Activated CD8-positive, alpha-beta memory T cell treated with anti-CD3 and anti-CD28 coated beads, Interleukin-2, amount 10 ng/mL, durations not matched to agents 7 days and 5 days (primary cell): ENCODE measurements around the gene BCAS1. TPM values are rescaled to one million over a fixed set of nuclear protein-coding genes. Genes with fewer than 3 reads are reported as not detected.
"Not testable (repeated sequence)": the region's sequence is repeated elsewhere in the genome, so short reads cannot be mapped to it uniquely, and the experiment has no call there.

Source experiments
- ATAC-seq: fragments of 150-1000 bp; cut with Tn5 transposase; one replicate; pipeline ENCODE4 v1.10.0; 2021; ENCODE audit warnings: moderate library complexity
- CTCF ChIA-PET: fragments of 350-600 bp; sonication (Branson Sonifier 250); formaldehyde crosslinking; loops from one replicate; lab custom pipeline; 2021; ENCODE audit warnings: antibody characterized with exemption; lab: Charles Lee
- DNase-seq: peaks from one replicate; pipeline ENCODE4 v3.0.0-alpha.2; 2020
- H3K27ac Mint-ChIP-seq: one replicate; pipeline ENCODE4 v1.8.0; 2021; ENCODE audit warnings: mild to moderate bottlenecking, mixed read lengths
- H3K27me3 Mint-ChIP-seq: one replicate; pipeline ENCODE4 v1.8.0; 2021; ENCODE audit warnings: mixed read lengths
- H3K36me3 Mint-ChIP-seq: one replicate; pipeline ENCODE4 v1.8.0; 2021; ENCODE audit warnings: mild to moderate bottlenecking, mixed read lengths
- H3K4me1 Mint-ChIP-seq: one replicate; pipeline ENCODE4 v1.8.0; 2021; ENCODE audit warnings: mixed read lengths
- H3K4me3 Mint-ChIP-seq: one replicate; pipeline ENCODE4 v1.8.0; 2021; ENCODE audit warnings: mild to moderate bottlenecking, moderate library complexity, mixed read lengths
- H3K9me3 Mint-ChIP-seq: one replicate; pipeline ENCODE4 v1.8.0; 2022; ENCODE audit warnings: low read depth, mixed read lengths
- total RNA-seq, 2 experiments: library from RNA; stranded (reverse); gene quantifications; one replicate each; pipeline ENCODE4 v1.2.3, GENCODE V29; 2021

BCAS1 gene
- total RNA-seq, 2 experiments from 2014 or later, result 0.14 TPM; not detected in 1

DNA sequence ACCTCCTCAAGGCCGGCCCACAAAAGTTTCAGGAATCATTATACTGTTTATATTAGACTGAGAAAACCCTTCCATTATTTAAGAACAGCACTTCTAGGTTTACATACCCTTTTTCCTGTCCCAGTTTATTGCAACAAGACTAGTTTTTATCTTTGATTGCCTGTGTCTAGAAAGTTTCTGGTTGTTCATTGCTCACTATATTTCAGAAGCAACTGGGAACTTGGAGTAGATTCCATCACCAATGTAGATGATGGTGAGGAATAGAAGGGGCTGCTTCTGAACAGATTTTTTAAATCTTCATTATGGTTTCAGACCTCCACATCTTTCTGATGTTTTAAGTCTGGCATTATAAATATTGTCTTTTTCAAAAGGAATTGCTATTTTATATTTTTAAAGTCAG is 93.0 kb downstream of the BCAS1 start:
- CTCF ChIA-PET, result no interaction called here
- H3K27me3 Mint-ChIP-seq, result peaks cover 16% of the 10 kb centered on the region
- H3K36me3 Mint-ChIP-seq, result no peaks in the 10 kb centered on the region
- ATAC-seq, result no peak
- H3K4me1 Mint-ChIP-seq, result peaks cover 6% of the 10 kb centered on the region
- H3K27ac Mint-ChIP-seq, result no peak overlapping the region
- H3K9me3 Mint-ChIP-seq, result peaks cover 2% of the 10 kb centered on the region
- H3K4me3 Mint-ChIP-seq, result no peak overlapping the region
- no peak for DNase-seq

DNA sequence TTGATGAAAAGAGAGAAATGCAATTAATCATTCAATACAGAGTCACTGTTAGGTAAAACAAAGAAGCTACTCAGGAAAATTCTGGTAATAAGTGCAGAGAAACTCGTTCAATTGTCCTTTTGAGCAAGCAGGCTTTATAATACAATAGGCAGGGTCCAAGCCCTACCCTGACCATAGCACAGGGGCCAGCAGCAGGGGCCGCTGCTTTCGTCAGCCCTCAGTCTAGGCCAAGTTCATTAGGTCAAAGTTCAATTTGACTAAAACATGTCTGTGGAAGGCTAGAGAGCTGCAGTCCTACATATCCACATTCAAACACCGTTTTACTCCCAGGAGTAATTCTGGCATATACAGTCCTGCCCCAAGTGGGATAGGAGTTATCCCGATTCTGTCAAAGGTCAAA is 94.6 kb downstream of the BCAS1 start:
- no peak overlapping the region for H3K27ac Mint-ChIP-seq
- CTCF ChIA-PET, result no interaction called here
- H3K27me3 Mint-ChIP-seq, result peaks cover 12% of the 10 kb centered on the region

DNA sequence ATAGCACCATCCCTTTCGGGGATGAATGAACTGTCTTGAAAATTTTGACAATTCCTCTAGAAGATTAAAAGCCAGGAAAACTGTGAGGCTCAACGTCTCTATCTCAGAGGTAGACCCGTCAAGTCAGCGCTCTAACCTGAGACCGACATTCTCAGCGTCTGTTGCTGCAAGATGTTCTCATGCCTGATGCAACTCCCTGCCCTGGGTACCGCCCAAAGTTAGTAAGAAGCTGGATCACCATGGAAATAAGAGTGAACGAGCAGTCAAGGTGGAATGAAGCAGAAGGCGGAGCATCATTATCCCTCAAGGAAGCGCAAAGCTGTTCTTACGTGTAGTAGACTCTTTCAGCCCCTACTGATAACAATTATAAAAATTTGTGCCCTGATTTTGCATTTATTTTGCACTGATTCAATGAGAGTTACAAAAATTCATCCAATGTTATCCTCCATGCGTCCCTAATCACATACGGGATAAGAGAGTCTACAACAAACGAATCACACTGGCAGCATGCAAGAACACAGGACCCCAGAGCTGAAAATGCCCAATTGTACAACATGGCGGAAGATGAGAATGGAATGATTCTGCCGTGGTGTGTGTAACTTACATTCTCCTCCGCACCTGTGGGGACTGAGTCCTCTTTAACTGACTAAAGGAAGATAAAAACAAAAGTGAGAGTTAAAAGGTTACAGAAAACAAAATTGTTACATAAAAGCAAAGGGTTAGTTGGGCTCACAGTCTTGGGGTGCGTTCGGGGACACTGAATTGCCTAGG is 95.4 kb downstream of the BCAS1 start:
- DNase-seq (no peak), ATAC-seq (no peak)
- Mint-ChIP-seq H3K27ac (no peak overlapping the region), H3K27me3 (peaks cover 6% of the 10 kb centered on the region), H3K9me3 (peaks cover 2% of the 10 kb centered on the region), H3K4me1 (no peaks in the 10 kb centered on the region), H3K4me3 (no peak overlapping the region), H3K36me3 (no peaks in the 10 kb centered on the region)
- CTCF ChIA-PET, result no interaction called here

More for the DNA sequence above, 94.6 kb downstream of the BCAS1 start:
- Mint-ChIP-seq H3K9me3 (peaks cover 2% of the 10 kb centered on the region), H3K4me3 (no peak overlapping the region), H3K4me1 (no peaks in the 10 kb centered on the region), H3K36me3 (no peaks in the 10 kb centered on the region)
- no peak for DNase-seq
- ATAC-seq, result no peak

DNA sequence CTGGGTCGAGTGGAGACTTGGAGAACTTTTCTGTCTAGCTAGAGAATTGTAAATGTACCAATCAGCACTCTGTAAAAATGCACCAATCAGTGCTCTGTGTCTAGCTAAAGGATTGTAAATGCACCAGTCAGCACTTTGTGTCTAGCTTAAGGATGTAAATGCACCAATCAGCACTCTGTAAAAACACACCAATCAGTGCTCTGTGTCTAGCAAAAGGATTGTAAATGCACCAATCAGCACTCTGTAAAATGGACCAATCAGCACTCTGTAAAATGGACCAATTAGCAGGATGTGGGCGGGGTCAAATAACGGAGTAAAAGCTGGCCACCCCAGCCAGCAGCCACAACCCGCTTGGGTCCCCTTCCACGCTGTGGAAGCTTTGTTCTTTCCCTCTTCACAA is 96.5 kb downstream of the BCAS1 start:
- H3K4me3 Mint-ChIP-seq, H3K4me1 Mint-ChIP-seq, H3K27me3 Mint-ChIP-seq, CTCF ChIA-PET, H3K9me3 Mint-ChIP-seq, H3K36me3 Mint-ChIP-seq, H3K27ac Mint-ChIP-seq, ATAC-seq, DNase-seq: not testable (repeated sequence)

DNA sequence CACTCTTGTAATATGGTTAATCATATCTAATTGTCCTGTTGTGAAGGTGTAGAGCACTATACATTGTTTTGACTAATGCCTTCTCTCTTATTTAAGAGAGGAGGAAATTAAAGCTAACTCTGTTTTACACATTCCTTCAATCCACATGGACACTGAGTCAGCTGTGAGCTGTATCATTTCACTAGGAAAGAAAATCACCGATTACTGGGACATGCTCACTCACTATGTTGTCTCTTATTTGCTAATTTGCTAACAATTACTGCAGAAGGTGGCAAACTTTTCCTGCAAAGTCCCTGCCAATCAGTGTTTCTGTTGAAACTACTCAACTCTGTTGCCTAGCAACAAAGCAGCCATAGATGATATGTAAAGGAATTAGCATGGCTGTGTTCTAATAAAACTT is 98.2 kb downstream of the BCAS1 start:
- DNase-seq (no peak), ATAC-seq (no peak)
- H3K4me3 Mint-ChIP-seq, result no peak overlapping the region
- CTCF ChIA-PET, result no interaction called here
- H3K27me3 Mint-ChIP-seq, result peaks cover 4% of the 10 kb centered on the region
- no peak overlapping the region for H3K27ac Mint-ChIP-seq
- H3K36me3 Mint-ChIP-seq, result no peaks in the 10 kb centered on the region
- H3K4me1 Mint-ChIP-seq, result no peaks in the 10 kb centered on the region
- H3K9me3 Mint-ChIP-seq, result peaks cover 2% of the 10 kb centered on the region

DNA sequence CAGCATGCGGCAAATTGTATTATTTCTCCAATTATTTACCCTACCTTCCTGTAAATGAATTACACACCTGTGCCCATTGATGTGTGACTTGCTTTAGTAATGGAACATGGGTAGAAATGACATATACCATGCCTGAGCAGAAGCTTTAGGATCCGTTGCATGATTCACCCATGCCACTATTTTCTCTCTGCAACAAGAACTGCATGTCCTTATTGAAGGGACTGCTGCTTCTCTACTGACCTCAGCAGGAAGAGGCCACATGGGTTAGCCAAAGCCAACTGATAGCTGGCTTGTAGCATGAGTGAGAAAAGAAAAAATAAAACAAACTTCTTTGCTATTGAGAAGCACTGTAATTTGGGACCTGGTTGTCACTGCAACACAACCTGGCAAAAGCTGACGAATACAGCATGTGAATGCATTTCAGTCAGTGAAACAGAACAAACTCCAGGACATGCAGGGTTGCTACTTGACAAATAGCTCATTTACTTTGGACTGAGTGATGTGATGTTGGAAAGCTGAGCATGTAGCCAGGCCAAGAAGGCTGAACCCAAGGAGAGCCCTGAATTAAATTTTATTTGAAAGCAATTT is 99.2 kb downstream of the BCAS1 start:
- CTCF ChIA-PET, result no interaction called here
- H3K4me3 Mint-ChIP-seq, result no peak overlapping the region
- H3K27me3 Mint-ChIP-seq, result peaks cover 5% of the 10 kb centered on the region
- no peak overlapping the region for H3K27ac Mint-ChIP-seq
- H3K9me3 Mint-ChIP-seq, result peaks cover 2% of the 10 kb centered on the region
- H3K36me3 Mint-ChIP-seq, result no peaks in the 10 kb centered on the region
- H3K4me1 Mint-ChIP-seq, result no peaks in the 10 kb centered on the region
- DNase-seq, result no peak
- ATAC-seq, result no peak

DNA sequence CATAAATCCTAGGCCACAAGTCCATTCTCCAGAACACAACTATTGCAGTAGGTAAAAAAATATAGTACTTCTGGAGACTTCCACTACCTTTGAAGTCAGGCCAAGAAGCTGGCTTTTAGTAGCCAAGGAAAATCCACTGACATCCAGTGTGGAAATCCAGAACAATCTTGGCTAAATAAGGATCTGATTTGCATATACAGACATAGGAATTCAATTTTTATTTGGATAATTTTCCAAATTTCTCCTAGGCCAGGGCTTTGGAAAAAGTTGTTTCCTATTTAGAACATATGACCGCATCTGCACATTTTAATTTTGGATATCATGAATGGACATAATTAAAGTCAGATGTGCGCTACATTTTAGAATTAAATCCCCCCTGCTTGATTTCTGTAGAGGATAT is 100.2 kb downstream of the BCAS1 start:
- peaks cover 2% of the 10 kb centered on the region for H3K9me3 Mint-ChIP-seq
- H3K4me1 Mint-ChIP-seq, result no peaks in the 10 kb centered on the region
- CTCF ChIA-PET, result no interaction called here
- no peak overlapping the region for H3K4me3 Mint-ChIP-seq
- H3K27ac Mint-ChIP-seq, result no peak overlapping the region
- H3K27me3 Mint-ChIP-seq, result peaks cover 11% of the 10 kb centered on the region
- DNase-seq, result no peak
- H3K36me3 Mint-ChIP-seq, result no peaks in the 10 kb centered on the region
- ATAC-seq, result no peak

DNA sequence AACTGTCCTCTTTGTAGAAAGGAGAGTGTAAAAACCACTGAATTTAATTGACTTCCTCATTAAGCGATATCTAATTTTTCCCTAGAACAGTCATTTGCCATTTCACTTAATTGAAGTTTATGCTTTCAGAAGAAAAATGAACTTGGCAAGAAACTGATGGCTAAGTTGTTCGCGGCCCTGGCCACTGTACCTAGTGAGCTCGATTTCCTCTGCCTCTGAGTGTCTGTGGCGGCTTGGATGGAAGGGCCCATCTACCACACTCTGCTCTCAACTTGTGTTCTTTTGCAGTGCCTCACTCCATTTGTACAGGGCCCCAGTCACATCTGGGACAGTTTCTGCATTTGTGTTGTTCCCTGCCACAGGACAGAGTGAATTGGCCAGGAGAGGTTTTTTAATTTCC is 102.9 kb downstream of the BCAS1 start:
- Mint-ChIP-seq H3K9me3 (no peaks in the 10 kb centered on the region), H3K36me3 (no peaks in the 10 kb centered on the region), H3K27ac (no peak overlapping the region), H3K4me3 (no peak overlapping the region), H3K4me1 (no peaks in the 10 kb centered on the region), H3K27me3 (peaks cover 15% of the 10 kb centered on the region)
- ATAC-seq (no peak), DNase-seq (no peak)
- CTCF ChIA-PET, result no interaction called here

DNA sequence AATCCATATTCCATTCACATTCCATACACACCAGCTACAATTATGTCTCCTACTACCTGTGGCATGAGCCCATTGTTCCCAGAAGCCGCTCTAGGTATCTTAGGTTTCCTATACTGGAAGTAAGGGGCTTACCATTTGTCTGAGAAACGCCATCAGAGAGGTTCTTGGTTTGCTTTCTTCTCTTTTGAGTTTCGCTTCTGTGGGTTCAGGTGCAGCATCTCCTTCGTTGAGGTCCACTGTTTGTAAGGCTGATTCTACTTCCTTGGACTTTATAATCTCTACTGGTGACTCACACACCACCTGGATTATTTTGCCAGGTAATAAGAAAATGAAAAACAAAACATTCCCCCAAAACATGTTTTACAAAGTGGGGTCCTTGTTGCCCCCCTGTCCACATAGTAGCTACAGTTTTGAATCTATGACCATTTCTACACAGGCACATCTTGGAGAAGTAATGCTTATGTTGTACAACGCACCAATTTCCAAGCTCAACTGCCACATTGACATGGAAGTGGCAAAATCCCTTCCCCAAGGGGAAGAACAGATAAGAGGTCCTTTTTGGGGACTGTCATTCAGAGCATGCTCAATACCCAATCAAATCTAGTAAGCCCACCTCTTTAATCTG is 103.5 kb downstream of the BCAS1 start:
- Mint-ChIP-seq H3K36me3 (no peaks in the 10 kb centered on the region), H3K27ac (no peak overlapping the region), H3K9me3 (no peaks in the 10 kb centered on the region), H3K4me3 (no peak overlapping the region), H3K4me1 (peaks cover under 1% of the 10 kb centered on the region), H3K27me3 (peaks cover 17% of the 10 kb centered on the region)
- no peak for DNase-seq
- CTCF ChIA-PET, result no interaction called here
- ATAC-seq, result no peak

DNA sequence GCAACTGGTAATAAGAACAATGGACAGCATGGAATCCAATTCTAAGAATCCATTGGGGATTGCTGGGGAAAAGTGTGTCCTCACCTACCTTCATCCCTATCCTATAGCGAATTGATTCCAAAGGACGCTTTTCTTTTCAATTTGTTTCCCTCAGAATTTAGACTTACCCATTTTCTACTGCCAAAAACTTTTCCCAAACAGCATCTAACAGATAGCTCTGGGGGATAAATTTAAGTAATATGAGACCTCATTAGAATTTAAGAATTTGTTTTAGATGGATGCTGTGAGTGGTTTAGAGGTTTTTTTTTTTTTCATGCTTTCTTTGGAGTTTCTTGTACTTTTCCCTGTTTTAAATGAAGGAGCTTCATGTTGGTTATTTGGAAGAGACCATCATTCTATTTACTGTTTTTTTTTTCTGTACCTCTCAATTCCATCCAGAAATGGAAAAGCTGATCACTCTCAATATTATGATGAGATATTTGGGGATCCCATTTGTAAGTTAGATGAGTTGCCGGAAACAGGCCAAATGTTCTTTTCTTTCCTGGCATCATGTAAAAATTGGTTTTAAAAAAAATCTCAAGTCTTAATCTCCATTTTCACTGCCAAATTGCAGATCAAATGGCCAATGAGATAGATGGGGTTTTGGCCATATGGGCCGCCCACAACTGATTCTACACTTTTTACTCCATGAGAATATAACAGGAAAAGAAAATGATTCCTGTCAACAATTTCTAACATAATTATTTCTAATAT is 105.7 kb downstream of the BCAS1 start:
- CTCF ChIA-PET, result interaction anchor here (0.5 to 1.8 kb wide), 4 partner anchors 10 to 292 kb away, joined by 3 to 6 read pairs (median 4); no protein-coding TSS in a partner anchor
- DNase-seq (no peak), ATAC-seq (no peak)
- no peak overlapping the region for H3K4me3 Mint-ChIP-seq
- H3K9me3 Mint-ChIP-seq, result no peaks in the 10 kb centered on the region
- H3K4me1 Mint-ChIP-seq, result peaks cover 7% of the 10 kb centered on the region
- H3K27ac Mint-ChIP-seq, result no peak overlapping the region
- no peaks in the 10 kb centered on the region for H3K36me3 Mint-ChIP-seq
- H3K27me3 Mint-ChIP-seq, result peaks cover 32% of the 10 kb centered on the region

DNA sequence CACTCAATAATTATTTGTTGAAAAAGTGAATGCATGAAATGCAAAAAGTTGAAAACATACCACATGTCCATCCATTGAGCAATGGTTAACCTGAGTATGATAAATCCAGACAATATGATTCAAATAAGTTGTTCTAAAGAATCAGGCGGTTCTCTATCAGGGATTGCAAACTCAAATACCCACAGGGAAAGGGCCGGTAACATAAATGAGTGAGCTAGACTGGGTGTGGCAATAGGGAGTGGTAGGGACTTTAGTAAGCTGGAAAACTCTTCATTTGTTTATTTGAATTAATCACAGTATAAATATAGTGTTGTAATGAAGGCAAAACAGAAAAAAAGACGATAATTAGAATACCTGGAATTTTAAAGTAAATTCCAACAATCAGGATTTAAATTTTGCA is 106.3 kb downstream of the BCAS1 start:
- H3K9me3 Mint-ChIP-seq, result no peaks in the 10 kb centered on the region
- no peak for DNase-seq
- peaks cover 34% of the 10 kb centered on the region for H3K27me3 Mint-ChIP-seq
- H3K36me3 Mint-ChIP-seq, result no peaks in the 10 kb centered on the region
- ATAC-seq, result no peak
- no peak overlapping the region for H3K27ac Mint-ChIP-seq
- H3K4me3 Mint-ChIP-seq, result no peak overlapping the region
- CTCF ChIA-PET, result interaction anchor here (1.2 to 1.8 kb wide), 2 partner anchors 9 to 236 kb away, joined by 4 to 6 read pairs; no protein-coding TSS in a partner anchor
- H3K4me1 Mint-ChIP-seq, result peaks cover 7% of the 10 kb centered on the region

DNA sequence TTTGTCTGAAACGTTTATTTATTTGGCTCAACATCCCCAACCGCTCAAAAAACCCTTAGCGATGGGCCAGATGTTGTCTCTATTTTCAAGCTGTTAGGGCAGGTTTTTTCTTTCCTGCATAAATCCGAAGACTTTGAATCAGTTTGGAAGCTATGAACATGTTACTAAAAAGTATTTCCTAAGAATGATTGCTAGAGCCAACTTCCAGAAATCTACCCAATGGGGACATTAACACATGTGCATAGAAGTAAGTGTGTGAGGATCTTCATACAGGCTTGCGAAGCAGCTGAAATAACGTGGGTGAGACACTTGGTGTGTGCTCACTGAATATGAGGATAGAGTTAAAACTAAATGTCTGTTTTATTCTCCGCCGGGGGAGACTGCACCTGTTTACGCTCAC is 106.8 kb downstream of the BCAS1 start:
- no peak for ATAC-seq
- DNase-seq, result no peak
- H3K4me1 Mint-ChIP-seq, result peaks cover 7% of the 10 kb centered on the region
- no peak overlapping the region for H3K27ac Mint-ChIP-seq
- no peak overlapping the region for H3K4me3 Mint-ChIP-seq
- no peaks in the 10 kb centered on the region for H3K36me3 Mint-ChIP-seq
- H3K27me3 Mint-ChIP-seq, result peaks cover 34% of the 10 kb centered on the region
- no peaks in the 10 kb centered on the region for H3K9me3 Mint-ChIP-seq
- CTCF ChIA-PET, result interaction anchor here (1.8 kb wide), 1 partner anchor 236 kb away, joined by 4 read pairs; no protein-coding TSS in a partner anchor

DNA sequence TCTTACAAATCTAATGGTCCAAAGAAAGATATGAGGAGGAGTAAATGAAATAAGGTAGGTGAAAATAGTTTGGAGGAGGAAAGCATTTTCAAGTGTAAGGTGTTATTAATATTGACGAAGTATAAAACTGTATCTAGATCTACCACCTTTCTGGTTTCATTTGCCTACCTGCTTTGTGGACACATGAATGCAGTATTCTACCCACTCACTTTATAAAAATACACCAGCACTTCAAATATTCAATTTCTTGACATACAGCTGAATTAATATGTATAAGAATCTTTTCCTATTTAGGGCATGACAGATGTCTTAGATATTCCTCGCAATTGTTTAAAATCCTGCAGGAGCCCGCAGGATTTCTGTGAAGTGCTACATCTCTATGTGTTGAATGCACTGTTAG is 108.0 kb downstream of the BCAS1 start:
- ATAC-seq (no peak), DNase-seq (no peak)
- Mint-ChIP-seq H3K36me3 (no peaks in the 10 kb centered on the region), H3K27me3 (peaks cover 38% of the 10 kb centered on the region), H3K4me3 (no peak overlapping the region), H3K4me1 (peaks cover 7% of the 10 kb centered on the region), H3K9me3 (no peaks in the 10 kb centered on the region), H3K27ac (no peak overlapping the region)
- CTCF ChIA-PET, result no interaction called here
